ENCODE results near the gene HLA-DOA.

GRCh38 chr6:32974016-32974333 lies 35.4 kb downstream of the HLA-DOA start:
- TF ChIP-seq POLR2A (IDR thresholded peaks at IDR 0.05), result no peak
- TF ChIP-seq, protein P1, sequence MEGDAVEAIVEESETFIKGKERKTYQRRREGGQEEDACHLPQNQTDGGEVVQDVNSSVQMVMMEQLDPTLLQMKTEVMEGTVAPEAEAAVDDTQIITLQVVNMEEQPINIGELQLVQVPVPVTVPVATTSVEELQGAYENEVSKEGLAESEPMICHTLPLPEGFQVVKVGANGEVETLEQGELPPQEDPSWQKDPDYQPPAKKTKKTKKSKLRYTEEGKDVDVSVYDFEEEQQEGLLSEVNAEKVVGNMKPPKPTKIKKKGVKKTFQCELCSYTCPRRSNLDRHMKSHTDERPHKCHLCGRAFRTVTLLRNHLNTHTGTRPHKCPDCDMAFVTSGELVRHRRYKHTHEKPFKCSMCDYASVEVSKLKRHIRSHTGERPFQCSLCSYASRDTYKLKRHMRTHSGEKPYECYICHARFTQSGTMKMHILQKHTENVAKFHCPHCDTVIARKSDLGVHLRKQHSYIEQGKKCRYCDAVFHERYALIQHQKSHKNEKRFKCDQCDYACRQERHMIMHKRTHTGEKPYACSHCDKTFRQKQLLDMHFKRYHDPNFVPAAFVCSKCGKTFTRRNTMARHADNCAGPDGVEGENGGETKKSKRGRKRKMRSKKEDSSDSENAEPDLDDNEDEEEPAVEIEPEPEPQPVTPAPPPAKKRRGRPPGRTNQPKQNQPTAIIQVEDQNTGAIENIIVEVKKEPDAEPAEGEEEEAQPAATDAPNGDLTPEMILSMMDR (IDR thresholded peaks at IDR 0.05 in 4 of 5, conservative IDR thresholded peaks at IDR 0.05 in 1 of 5), result no peak
